ENCODE data around the gene FOXRED1.
A peak's percentile ranks its signal among the peaks of the same experiment; 100 is the strongest.

The FOXRED1 gene

DNA sequence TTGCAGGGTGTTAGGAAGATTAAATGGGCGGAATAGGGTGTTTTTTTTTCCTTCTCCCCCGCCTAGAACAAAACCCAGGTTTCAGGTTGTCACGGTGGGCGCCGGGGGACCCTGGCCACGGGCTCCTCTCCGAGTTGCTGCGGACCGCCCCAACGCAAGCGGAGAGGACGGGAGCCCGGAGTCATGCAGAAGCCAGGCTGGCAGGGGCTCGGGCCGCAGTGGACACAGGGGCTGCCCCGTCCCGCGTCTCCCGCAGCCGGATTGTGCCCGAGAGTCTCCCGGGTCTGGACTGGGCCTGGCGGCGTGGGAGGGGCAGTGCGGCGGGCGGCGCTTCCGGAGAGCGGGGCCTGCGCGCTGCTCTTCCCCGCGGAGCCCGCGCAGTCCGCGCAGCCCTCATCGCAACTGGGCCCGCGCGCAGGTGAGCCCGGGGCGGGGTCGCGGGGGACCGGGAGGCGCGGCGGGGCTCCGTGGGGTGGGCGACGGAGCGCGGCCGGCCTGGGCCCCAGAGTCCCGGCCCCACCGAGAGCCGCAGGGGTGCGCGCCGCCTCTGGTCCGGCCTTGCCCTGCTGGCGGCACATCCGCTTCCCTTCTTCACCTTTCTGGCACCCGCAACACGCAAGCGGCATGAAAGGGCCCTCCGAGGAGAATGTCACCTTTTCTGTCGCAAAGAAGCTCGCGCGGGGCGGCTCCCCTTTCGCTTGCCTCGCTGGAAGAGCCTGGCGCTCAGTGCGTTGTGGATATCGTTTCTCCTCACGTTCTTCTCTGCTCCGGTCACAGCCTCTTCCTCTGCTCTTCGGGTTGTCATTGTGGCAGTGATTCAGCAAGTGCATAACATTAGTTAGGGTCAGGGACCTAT, 14.0 kb downstream of the FOXRED1 start, which contains the start of gene TIRAP:
Gene TIRAP (plus strand): TSS at position 358 of the 856 bp plus-strand sequence. CDS start 7,802 bp downstream, outside the sequence.
- no peak for TF ChIP-seq CTCF (IDR thresholded peaks at IDR 0.05; ENCODE audit: low read depth, low read length)
- no peak for DNase-seq (ENCODE audit: extremely low read depth, low read depth)

DNA sequence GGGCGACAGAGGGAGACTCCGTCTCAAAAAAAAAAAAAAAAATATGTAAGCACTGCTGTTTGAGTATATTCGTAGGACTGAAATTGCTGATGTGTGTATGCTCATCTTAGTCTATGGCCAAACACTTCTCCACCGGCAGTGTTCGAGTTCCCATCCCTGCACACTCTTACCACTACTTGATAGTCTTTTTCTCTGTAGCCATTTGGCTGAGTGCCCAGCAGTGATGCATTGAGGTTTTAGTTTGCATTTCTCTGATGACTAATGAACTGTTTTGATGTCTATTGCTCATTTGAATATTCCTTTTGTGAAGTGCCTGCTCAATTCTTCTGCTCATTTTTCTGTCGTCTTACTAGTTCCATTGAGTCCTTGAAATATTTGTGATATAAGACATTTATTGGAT, 15.9 kb downstream of the FOXRED1 start:
- DNase-seq (ENCODE audit: extremely low read depth, low read depth): peak; percentile 72
- no peak for TF ChIP-seq CTCF (IDR thresholded peaks at IDR 0.05; ENCODE audit: low read depth, low read length)

- no peak for TF ChIP-seq CTCF (IDR thresholded peaks at IDR 0.05; ENCODE audit: low read depth, low read length)
- DNase-seq (ENCODE audit: extremely low read depth, low read depth): no peak
Observed at GRCh38 chr11:126288237-126288636, 19.3 kb downstream of the FOXRED1 start.

DNA sequence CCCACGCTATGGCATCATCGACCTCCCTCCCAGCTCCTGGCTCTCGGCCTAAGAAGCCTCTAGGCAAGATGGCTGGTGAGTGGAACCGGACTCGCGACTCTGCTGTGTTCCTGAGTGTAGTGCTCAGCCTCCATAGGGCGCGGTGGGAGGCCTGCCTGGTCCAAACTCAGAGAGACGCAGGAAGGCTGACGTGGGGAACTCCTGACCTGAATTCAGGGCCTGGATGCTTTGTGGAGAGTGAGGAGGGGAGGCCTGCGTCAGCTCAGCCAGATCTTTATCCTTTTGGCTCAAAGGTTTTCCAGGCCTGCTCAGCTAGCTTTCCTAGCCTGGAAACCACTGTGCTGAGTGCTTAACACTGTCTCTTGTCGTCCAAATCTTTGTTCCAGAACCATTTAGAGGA, 21.9 kb downstream of the FOXRED1 start:
- TF ChIP-seq CTCF (IDR thresholded peaks at IDR 0.05; ENCODE audit: low read depth, low read length): no peak
- no peak for DNase-seq (ENCODE audit: extremely low read depth, low read depth)

DNA sequence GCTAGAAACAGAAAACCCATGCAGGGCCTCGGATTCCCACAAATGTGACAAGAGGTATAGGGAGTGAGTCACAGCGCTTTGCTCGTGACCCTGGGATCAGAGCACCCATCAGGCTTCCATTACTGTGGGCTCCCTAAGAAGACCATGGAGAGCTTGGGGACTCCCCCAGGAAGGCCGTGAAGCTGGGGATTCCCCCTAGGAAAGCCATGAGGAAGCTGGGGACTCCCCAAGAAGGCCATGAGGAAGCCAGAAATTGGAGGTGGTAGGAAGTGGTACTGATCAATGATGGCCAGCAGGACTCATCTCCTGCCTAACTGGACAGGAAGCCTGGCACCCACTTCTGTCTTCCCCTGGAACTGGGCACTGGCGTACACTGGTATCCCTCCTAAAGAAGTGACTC, 24.8 kb downstream of the FOXRED1 start:
- TF ChIP-seq CTCF (IDR thresholded peaks at IDR 0.05; ENCODE audit: low read depth, low read length): no peak
- DNase-seq (ENCODE audit: extremely low read depth, low read depth): no peak

DNA sequence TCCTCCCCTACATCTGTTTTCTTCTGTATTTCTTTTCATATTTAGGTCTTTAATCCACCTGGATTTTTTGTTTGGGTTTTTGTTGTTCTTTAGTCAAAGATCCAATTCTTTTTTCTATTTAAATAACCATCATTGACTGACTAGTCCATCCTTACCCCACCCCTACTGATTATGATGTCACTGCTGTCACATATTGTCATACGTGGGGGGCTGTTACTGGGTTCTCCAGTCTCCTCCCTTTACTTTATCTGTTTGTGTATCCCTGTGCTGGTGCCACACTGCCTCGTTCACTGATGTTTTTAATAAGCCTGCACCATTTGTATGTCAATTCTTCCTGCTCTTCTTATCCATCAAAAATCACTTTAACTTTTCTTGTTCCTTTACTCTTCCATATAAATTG, 28.1 kb downstream of the FOXRED1 start:
- no peak for TF ChIP-seq CTCF (IDR thresholded peaks at IDR 0.05; ENCODE audit: low read depth, low read length)
- no peak for DNase-seq (ENCODE audit: extremely low read depth, low read depth)

GRCh38 chr11:126303623-126304456, 34.9 kb downstream of the FOXRED1 start, which contains the start of gene DCPS:
TSS of gene DCPS (plus strand) at chr11:126304060. CDS start at chr11:126304081, 21 bp downstream.
- peak; percentile 75 for DNase-seq (ENCODE audit: extremely low read depth, low read depth)
- no peak for TF ChIP-seq CTCF (IDR thresholded peaks at IDR 0.05; ENCODE audit: low read depth, low read length)

Measured in AG09319 (cell line).